Measurements from ENCODE around the gene ELMO3. TPM values are rescaled to one million over a fixed set of nuclear protein-coding genes. Genes with fewer than 3 reads are reported as not detected.

The ELMO3 gene
- total and polyA plus RNA-seq, 2 donors (not counting 3 experiments of a cell fraction or from before 2014, with no cell fraction given): 3.9 to 5.7 TPM

- no peak overlapping the region for H3K9ac ChIP-seq (replicated peaks; ENCODE audit: extremely low read depth, insufficient read depth, low read length)
- H2AFZ ChIP-seq (ENCODE audit: low read depth, low read length): no peak overlapping the region
- peaks cover 44% of the 10 kb centered on the region for H3K4me1 ChIP-seq (ENCODE audit: control insufficient read depth, extremely low read depth, insufficient read depth, low read length)
- no peaks in the 10 kb centered on the region for H3K36me3 ChIP-seq (ENCODE audit: control insufficient read depth in 2 of 2, extremely low read depth in 1 of 2, insufficient read depth in 2 of 2, low read length in 2 of 2)
- H3K27ac ChIP-seq (ENCODE audit: insufficient read depth, low read depth, low read length): no peak overlapping the region
- BruUV-seq (replicated peaks): no TSS peak
- TF ChIP-seq EZH2 (IDR thresholded peaks at IDR 0.05; ENCODE audit: borderline replicate concordance, low read depth, low read length, severe bottlenecking): no peak
- TF ChIP-seq, protein P1, sequence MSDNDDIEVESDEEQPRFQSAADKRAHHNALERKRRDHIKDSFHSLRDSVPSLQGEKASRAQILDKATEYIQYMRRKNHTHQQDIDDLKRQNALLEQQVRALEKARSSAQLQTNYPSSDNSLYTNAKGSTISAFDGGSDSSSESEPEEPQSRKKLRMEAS (IDR thresholded peaks at IDR 0.05; ENCODE audit: insufficient read depth, insufficient read length): no peak
- TF ChIP-seq POLR2AphosphoS5 (IDR thresholded peaks at IDR 0.05; ENCODE audit: insufficient read depth, low read depth, low read length): no peak
- TF ChIP-seq, protein P2, sequence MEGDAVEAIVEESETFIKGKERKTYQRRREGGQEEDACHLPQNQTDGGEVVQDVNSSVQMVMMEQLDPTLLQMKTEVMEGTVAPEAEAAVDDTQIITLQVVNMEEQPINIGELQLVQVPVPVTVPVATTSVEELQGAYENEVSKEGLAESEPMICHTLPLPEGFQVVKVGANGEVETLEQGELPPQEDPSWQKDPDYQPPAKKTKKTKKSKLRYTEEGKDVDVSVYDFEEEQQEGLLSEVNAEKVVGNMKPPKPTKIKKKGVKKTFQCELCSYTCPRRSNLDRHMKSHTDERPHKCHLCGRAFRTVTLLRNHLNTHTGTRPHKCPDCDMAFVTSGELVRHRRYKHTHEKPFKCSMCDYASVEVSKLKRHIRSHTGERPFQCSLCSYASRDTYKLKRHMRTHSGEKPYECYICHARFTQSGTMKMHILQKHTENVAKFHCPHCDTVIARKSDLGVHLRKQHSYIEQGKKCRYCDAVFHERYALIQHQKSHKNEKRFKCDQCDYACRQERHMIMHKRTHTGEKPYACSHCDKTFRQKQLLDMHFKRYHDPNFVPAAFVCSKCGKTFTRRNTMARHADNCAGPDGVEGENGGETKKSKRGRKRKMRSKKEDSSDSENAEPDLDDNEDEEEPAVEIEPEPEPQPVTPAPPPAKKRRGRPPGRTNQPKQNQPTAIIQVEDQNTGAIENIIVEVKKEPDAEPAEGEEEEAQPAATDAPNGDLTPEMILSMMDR (IDR thresholded peaks at IDR 0.05; ENCODE audit: extremely low read depth in 1 of 2, insufficient read depth in 1 of 2, low read depth in 1 of 2, low read length in 2 of 2): no peak
- TF ChIP-seq GATA2 (IDR thresholded peaks at IDR 0.05; ENCODE audit: insufficient read depth, insufficient read length, low read depth, low read length): no peak
- TF ChIP-seq MYC (IDR thresholded peaks at IDR 0.05; ENCODE audit: low read depth, low read length): no peak
- TF ChIP-seq JUN (IDR thresholded peaks at IDR 0.05; ENCODE audit: borderline replicate concordance, insufficient read depth, insufficient read length, low read depth): no peak
- TF ChIP-seq FOS (IDR thresholded peaks at IDR 0.05; ENCODE audit: borderline replicate concordance, insufficient read depth, low read length): no peak
- no peak for TF ChIP-seq POLR2A (IDR thresholded peaks at IDR 0.05; ENCODE audit: low read depth, low read length)
- intact Hi-C loops (cut with micrococcal nuclease): no loop called here
- no peaks in the 10 kb centered on the region for H3K9me3 ChIP-seq (replicated peaks; ENCODE audit: control insufficient read depth, insufficient read depth, low read length)
- DNase-seq (ENCODE audit: low read depth, low spot score): no peak
- H3K4me2 ChIP-seq (ENCODE audit: insufficient read depth, low read length): no peak overlapping the region
- dilution Hi-C loops (cut with MboI; ENCODE audit: extremely low pct_ligation_motif_present, low sequenced_read_pairs): no loop called here
- peaks cover 13% of the 10 kb centered on the region for H3K79me2 ChIP-seq (ENCODE audit: control insufficient read depth, insufficient read depth, low read length)
- H3K27me3 ChIP-seq (ENCODE audit: control insufficient read depth in 2 of 2, insufficient read depth in 2 of 2, low read length in 2 of 2): no peaks in the 10 kb centered on the region
- no peak overlapping the region for H3K4me3 ChIP-seq (replicated peaks in 1 of 3; ENCODE audit: insufficient read depth in 1 of 3, low read depth in 1 of 3, low read length in 3 of 3)
- POLR2A ChIA-PET: no interaction called here
- no peaks in the 10 kb centered on the region for H4K20me1 ChIP-seq (replicated peaks; ENCODE audit: control insufficient read depth, extremely low read depth, insufficient read depth, low read length)
- no peaks in the 10 kb centered on the region for H3K9me1 ChIP-seq (replicated peaks; ENCODE audit: control insufficient read depth, extremely low read depth, insufficient read depth, low read length)
- FAIRE-seq: no peak
- CTCF ChIA-PET: interaction anchor here (0.7 to 1.6 kb wide), 3 partner anchors 11 to 218 kb away, joined by 3 to 5 read pairs (median 5); no protein-coding TSS in a partner anchor
Measured at GRCh38 chr16:67186550-67186950, 12.4 kb upstream of the ELMO3 start.

Data from endothelial cell of umbilical vein (primary cell).